HUES6 (cell line): ENCODE results near the gene PPP1R3F.

Experiments used
- H3K27ac ChIP-seq: 2 replicates; pipeline ENCODE4 v1.7.0; 2013; ENCODE audit warnings: low read depth, mild to moderate bottlenecking, low read length, inconsistent platforms
- H3K27me3 ChIP-seq: 2 replicates; pipeline ENCODE4 v1.6.1; 2013; ENCODE audit warnings: low read length; ENCODE audit not compliant: control insufficient read depth, insufficient read depth
- H3K36me3 ChIP-seq: 2 replicates; pipeline ENCODE4 v1.6.1; 2013; ENCODE audit warnings: low read length; ENCODE audit not compliant: control insufficient read depth, insufficient read depth
- H3K4me1 ChIP-seq: 2 replicates; pipeline ENCODE4 v1.6.1; 2013; ENCODE audit warnings: low read length; ENCODE audit not compliant: control insufficient read depth, insufficient read depth
- H3K4me3 ChIP-seq: 2 replicates; pipeline ENCODE4 v1.5.1; 2013; ENCODE audit warnings: low read depth, low read length
- H3K9ac ChIP-seq: one replicate; pipeline ENCODE4 v1.6.1; 2013; ENCODE audit warnings: mild to moderate bottlenecking, low read length
- H3K9me3 ChIP-seq: 2 replicates; pipeline ENCODE4 v1.6.1; 2013; ENCODE audit warnings: low read depth, low read length; ENCODE audit not compliant: control insufficient read depth, insufficient read depth

PPP1R3F gene

DNA sequence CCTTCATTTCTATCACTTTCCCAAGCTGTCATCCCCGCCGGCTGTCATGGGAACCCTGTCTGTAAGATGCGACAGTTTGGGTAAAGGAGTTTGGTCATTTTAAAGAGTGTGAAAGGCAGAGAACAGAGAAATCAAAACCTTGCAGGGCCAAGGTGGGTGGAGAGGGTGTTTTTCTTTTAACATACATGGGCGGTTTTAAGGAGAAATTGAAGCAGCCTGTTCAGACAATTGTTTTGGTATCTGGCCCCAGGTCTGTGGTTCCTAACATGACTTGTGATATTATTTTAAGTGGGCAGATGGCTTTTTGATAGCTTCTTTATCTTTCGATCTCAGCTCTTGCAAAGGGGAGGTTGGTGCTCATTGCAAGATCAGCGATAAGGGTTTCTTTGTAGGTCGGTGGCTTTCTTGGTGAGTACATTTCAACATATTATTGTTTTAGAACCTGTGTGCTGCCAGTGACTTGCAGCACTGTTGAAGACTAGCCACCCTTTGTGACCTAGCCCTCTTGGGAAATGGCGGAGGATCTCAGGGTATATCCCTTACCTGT lies 3.7 kb downstream of the PPP1R3F start:
- Histone ChIP-seq H3K36me3 (no peaks in the 10 kb centered on the region), H3K27me3 (no peaks in the 10 kb centered on the region), H3K9ac (no peak overlapping the region), H3K4me3 (no peak overlapping the region), H3K9me3 (peaks cover 9% of the 10 kb centered on the region; the same call in 1 of the 2 replicates), H3K4me1 (no peaks in the 10 kb centered on the region; the same call in 1 of the 2 replicates), H3K27ac (no peak overlapping the region)

DNA sequence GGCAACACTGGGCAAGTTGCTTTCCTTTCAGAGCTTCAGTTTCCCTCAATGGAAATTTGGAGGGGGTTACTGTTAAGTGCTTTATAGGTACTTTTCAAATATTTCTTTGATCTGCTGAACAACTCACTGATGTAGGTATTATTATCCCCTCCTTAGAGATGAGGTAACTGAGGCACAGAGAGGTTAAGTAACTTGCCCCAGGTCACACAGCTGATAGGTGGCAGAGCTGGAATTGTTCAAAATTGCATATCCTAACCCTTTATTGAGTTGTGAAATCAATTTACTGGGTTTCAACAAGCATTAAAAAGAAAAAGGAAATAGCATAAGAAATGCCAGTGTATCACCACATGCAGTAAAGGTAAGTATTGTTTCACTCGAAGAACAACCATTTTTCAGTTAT lies 6.6 kb downstream of the PPP1R3F start:
- Histone ChIP-seq H3K27me3 (no peaks in the 10 kb centered on the region), H3K36me3 (no peaks in the 10 kb centered on the region), H3K4me3 (no peak overlapping the region), H3K9me3 (peaks cover 11% of the 10 kb centered on the region; the same call in 1 of the 2 replicates), H3K9ac (no peak overlapping the region), H3K4me1 (no peaks in the 10 kb centered on the region), H3K27ac (no peak overlapping the region)

DNA sequence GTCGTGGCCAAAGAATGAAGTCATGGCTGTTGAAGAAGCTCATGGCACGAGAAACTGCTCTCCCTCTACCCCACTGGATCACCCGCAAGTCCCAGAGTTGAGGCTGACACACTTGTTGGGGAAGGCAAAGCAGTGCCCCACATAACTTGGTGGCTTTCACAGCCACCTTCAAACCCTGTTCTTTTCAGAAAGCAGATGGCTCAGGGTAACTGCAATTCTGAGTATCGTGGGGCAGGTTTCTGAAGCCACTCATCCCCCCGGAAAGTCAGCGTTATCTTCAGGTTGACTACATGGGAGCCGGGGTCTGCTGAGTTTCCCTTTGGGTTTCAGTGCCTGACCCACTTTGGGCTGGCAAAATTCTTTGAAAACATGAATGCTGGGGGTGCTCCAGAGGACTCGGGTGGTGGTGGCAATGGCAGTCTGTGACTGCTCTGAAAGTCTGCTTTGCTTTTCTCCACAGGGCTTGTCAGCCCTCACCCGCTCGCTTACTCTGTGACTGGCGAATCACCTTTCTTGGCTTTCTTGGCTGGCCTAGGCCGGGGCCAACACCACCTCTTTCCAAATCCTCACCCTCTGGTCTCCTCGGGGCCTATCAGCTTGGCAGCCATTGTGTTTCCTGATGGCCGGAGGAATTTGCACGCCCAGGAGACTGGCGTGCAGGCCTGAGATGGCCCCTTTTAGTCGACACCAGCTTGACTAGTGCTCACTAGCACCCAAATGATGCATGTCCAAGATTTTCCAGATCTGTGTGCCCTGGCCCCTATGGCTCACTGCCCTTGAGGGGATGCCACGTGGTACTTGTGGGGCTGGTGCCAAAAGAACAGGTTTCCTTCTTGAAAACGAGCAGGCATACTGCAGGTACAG lies 7.3 kb downstream of the PPP1R3F start:
- no peak overlapping the region for H3K27ac ChIP-seq
- no peaks in the 10 kb centered on the region for H3K36me3 ChIP-seq
- peaks cover 11% of the 10 kb centered on the region; the same call in 1 of the 2 replicates for H3K9me3 ChIP-seq
- no peaks in the 10 kb centered on the region for H3K27me3 ChIP-seq
- H3K9ac ChIP-seq: no peak overlapping the region
- H3K4me1 ChIP-seq: no peaks in the 10 kb centered on the region; the same call in 1 of the 2 replicates
- no peak overlapping the region for H3K4me3 ChIP-seq

GRCh38 chrX:49277535-49277830 lies 7.9 kb downstream of the PPP1R3F start:
- peaks cover 11% of the 10 kb centered on the region; the same call in 1 of the 2 replicates for H3K9me3 ChIP-seq
- no peak overlapping the region for H3K27ac ChIP-seq
- H3K27me3 ChIP-seq: no peaks in the 10 kb centered on the region
- no peak overlapping the region for H3K4me3 ChIP-seq
- H3K36me3 ChIP-seq: no peaks in the 10 kb centered on the region
- no peaks in the 10 kb centered on the region; the same call in 1 of the 2 replicates for H3K4me1 ChIP-seq
- H3K9ac ChIP-seq: no peak overlapping the region

DNA sequence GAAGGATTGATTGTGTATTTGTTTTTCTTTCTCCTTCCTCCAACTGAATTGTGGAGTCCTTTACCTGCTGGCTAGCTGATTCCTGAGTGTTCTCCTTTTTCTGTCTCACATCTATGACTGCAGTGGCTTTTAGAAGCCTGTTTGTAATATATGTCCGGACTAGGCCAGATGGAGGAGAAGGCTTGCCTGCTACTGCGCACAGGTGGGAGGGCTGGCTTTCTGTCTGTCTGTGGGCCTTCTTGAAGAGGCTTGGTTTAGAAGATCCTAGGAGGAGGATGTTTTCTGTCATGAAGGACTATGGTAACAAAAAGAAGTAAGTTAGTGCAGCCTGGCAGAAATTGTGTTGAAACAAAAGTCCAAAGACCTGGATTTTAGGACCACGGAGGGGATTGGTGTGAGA lies 8.5 kb downstream of the PPP1R3F start:
- H3K36me3 ChIP-seq: no peaks in the 10 kb centered on the region
- no peak overlapping the region for H3K27ac ChIP-seq
- H3K27me3 ChIP-seq: no peaks in the 10 kb centered on the region

GRCh38 chrX:49282647-49283011 lies 13.0 kb downstream of the PPP1R3F start:
- Histone ChIP-seq H3K27ac (no peak overlapping the region), H3K9me3 (peaks cover 8% of the 10 kb centered on the region; the same call in 1 of the 2 replicates), H3K4me1 (no peaks in the 10 kb centered on the region; the same call in 1 of the 2 replicates), H3K9ac (no peak overlapping the region), H3K36me3 (no peaks in the 10 kb centered on the region), H3K4me3 (no peak overlapping the region), H3K27me3 (no peaks in the 10 kb centered on the region)

More for the DNA sequence above, 8.5 kb downstream of the PPP1R3F start:
- H3K9me3 ChIP-seq: peaks cover 9% of the 10 kb centered on the region; the same call in 1 of the 2 replicates
- no peak overlapping the region for H3K9ac ChIP-seq
- no peak overlapping the region for H3K4me3 ChIP-seq
- no peaks in the 10 kb centered on the region; the same call in 1 of the 2 replicates for H3K4me1 ChIP-seq

DNA sequence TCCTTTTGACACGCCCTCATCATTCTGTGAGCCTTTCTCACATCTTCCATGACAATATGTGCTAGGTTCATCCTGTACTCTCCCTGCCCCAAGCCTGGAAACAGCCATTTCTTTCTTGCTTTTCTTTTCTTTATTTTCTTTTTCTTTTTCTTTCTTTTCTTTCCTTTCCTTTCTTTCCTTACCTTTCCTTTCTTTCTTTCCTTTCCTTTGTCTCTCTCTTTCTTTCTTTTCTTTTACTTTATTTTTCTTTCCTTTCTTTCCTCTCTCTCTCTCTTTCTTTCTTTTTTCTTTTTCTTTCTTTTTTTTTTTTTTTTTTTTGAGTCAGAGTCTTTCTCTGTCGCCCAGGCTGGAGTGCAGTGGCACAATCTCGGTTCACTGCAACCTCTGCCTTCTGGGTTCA lies 14.6 kb downstream of the PPP1R3F start:
- H3K9ac ChIP-seq: no peak overlapping the region
- no peak overlapping the region for H3K4me3 ChIP-seq
- H3K9me3 ChIP-seq: peaks cover 4% of the 10 kb centered on the region; the same call in 1 of the 2 replicates
- no peak overlapping the region for H3K27ac ChIP-seq
- no peaks in the 10 kb centered on the region for H3K36me3 ChIP-seq
- no peaks in the 10 kb centered on the region; the same call in 1 of the 2 replicates for H3K4me1 ChIP-seq
- H3K27me3 ChIP-seq: no peaks in the 10 kb centered on the region

DNA sequence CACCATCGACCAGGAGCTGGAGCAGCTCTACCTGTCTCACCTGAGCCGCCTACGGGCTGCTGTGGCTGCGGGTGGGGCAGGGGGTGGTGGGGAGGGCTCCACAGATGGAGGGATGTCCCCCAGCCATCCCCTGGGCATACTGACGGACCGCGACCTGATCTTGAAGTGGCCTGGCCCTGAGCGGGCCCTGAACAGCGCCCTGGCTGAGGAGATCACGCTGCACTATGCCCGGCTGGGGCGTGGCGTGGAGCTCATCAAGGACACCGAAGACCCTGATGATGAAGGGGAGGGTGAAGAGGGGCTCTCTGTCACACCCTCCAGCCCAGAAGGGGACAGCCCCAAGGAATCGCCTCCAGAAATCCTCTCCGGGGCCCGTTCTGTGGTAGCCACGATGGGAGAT lies 16.5 kb downstream of the PPP1R3F start:
- Histone ChIP-seq H3K4me3 (no peak overlapping the region), H3K9me3 (peaks cover 11% of the 10 kb centered on the region; the same call in 1 of the 2 replicates), H3K9ac (no peak overlapping the region), H3K27ac (no peak overlapping the region), H3K4me1 (no peaks in the 10 kb centered on the region; the same call in 1 of the 2 replicates), H3K36me3 (no peaks in the 10 kb centered on the region), H3K27me3 (no peaks in the 10 kb centered on the region)

GRCh38 chrX:49286581-49286980 lies 17.0 kb downstream of the PPP1R3F start:
- Histone ChIP-seq H3K4me3 (no peak overlapping the region), H3K9me3 (peaks cover 11% of the 10 kb centered on the region; the same call in 1 of the 2 replicates), H3K36me3 (no peaks in the 10 kb centered on the region), H3K9ac (no peak overlapping the region), H3K27me3 (no peaks in the 10 kb centered on the region), H3K4me1 (no peaks in the 10 kb centered on the region; the same call in 1 of the 2 replicates), H3K27ac (no peak overlapping the region)

- H3K4me1 ChIP-seq: 0 out of 2 replicates have a peak, but pooled peaks cover 3% of the 10 kb centered on the region
- H3K4me3 ChIP-seq: no peak overlapping the region
- no peak overlapping the region for H3K27ac ChIP-seq
- no peak overlapping the region for H3K9ac ChIP-seq
- H3K27me3 ChIP-seq: no peaks in the 10 kb centered on the region
- peaks cover 12% of the 10 kb centered on the region; the same call in 1 of the 2 replicates for H3K9me3 ChIP-seq
- H3K36me3 ChIP-seq: no peaks in the 10 kb centered on the region
These were observed 18.1 kb downstream of the PPP1R3F start for GRCh38 chrX:49287665-49288064.

DNA sequence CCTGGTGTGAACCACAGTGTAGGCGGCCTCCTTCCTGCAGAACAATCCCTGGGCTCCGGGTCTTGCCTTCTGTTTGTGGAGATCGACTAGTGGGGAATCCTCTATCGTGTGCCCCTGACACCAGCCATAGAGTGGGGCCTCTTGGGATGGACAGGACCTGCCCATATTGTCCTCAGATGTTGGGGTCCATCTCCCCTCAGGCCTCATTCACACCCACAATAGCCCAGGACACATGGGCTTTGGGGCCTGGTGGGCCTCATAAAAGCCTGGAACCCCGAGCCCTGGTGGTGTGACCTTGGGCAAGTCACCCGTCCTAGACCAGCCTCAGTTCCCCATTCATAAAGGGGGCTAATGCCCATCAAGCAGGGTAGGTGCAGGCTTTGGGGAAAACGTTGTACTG lies 20.6 kb downstream of the PPP1R3F start:
- H3K9me3 ChIP-seq: peaks cover 16% of the 10 kb centered on the region; the same call in 1 of the 2 replicates
- H3K36me3 ChIP-seq: no peaks in the 10 kb centered on the region
- no peaks in the 10 kb centered on the region for H3K27me3 ChIP-seq

More for the DNA sequence above, 20.6 kb downstream of the PPP1R3F start:
- Histone ChIP-seq H3K4me1 (0 out of 2 replicates have a peak, but pooled peaks cover 3% of the 10 kb centered on the region), H3K9ac (no peak overlapping the region), H3K4me3 (no peak overlapping the region), H3K27ac (no peak overlapping the region)
